HepG2 (cell line): ENCODE data around the gene PACSIN1.

Source experiments
- EP300 ChIP-seq, 3 experiments: sonication (generic) in 1 of 3; formaldehyde crosslinking in 1 of 3; IDR thresholded peaks; 2 replicates each; pipeline versions ENCODE4 v1.5.1 to v1.6.1; 2011 to 2020; ENCODE audit warnings: low read depth in 2 of 3, low read length in 2 of 3, borderline replicate concordance in 1 of 3, improper control_type of control experiment in 1 of 3, mild to moderate bottlenecking in 1 of 3, missing genetic modification reagents in 1 of 3, moderate library complexity in 1 of 3
- TF ChIP-seq, protein P1 (sequence below), 2 experiments: sonication (generic) in 1 of 2; formaldehyde crosslinking in 1 of 2; IDR thresholded peaks; 2 replicates each; pipeline versions ENCODE4 v1.5.1 to v1.6.1; 2011 to 2020; ENCODE audit warnings: borderline replicate concordance in 1 of 2, low read depth in 1 of 2, low read length in 1 of 2, mild to moderate bottlenecking in 1 of 2, missing genetic modification reagents in 1 of 2, moderate library complexity in 1 of 2
- TF ChIP-seq, protein P2 (sequence below): sonication (generic); formaldehyde crosslinking; IDR thresholded peaks from 2 replicates; pipeline ENCODE4 v1.4.0; 2020; ENCODE audit warnings: missing genetic modification reagents

DNA sequence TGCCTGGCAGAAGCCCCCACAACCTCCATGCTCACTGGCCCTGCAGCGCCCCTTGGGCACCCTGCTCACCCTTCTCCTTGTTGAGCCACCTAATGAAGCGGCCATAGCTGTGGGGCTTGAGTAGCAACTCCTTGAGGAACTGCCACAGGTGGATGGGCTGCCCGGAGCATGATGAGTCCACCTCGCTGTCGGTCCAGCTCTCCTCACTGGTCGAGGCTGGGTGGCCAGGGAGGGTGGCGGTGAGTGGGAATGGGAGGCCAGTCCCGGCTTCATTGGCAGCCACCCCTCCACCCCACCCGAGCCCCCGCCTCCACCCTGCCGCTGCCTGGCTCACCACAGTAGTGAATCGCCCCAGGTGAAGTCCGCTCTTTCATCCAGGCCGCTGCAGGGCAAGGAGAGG lies 73.3 kb downstream of the PACSIN1 start:
- TF ChIP-seq, protein P1, sequence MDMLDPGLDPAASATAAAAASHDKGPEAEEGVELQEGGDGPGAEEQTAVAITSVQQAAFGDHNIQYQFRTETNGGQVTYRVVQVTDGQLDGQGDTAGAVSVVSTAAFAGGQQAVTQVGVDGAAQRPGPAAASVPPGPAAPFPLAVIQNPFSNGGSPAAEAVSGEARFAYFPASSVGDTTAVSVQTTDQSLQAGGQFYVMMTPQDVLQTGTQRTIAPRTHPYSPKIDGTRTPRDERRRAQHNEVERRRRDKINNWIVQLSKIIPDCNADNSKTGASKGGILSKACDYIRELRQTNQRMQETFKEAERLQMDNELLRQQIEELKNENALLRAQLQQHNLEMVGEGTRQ (IDR thresholded peaks at IDR 0.05; ENCODE audit: low read depth, low read length): no peak
- TF ChIP-seq, protein P1 (CRISPR knock-in tag; IDR thresholded peaks at IDR 0.05; ENCODE audit: borderline replicate concordance): no peak
- TF ChIP-seq, protein P2, sequence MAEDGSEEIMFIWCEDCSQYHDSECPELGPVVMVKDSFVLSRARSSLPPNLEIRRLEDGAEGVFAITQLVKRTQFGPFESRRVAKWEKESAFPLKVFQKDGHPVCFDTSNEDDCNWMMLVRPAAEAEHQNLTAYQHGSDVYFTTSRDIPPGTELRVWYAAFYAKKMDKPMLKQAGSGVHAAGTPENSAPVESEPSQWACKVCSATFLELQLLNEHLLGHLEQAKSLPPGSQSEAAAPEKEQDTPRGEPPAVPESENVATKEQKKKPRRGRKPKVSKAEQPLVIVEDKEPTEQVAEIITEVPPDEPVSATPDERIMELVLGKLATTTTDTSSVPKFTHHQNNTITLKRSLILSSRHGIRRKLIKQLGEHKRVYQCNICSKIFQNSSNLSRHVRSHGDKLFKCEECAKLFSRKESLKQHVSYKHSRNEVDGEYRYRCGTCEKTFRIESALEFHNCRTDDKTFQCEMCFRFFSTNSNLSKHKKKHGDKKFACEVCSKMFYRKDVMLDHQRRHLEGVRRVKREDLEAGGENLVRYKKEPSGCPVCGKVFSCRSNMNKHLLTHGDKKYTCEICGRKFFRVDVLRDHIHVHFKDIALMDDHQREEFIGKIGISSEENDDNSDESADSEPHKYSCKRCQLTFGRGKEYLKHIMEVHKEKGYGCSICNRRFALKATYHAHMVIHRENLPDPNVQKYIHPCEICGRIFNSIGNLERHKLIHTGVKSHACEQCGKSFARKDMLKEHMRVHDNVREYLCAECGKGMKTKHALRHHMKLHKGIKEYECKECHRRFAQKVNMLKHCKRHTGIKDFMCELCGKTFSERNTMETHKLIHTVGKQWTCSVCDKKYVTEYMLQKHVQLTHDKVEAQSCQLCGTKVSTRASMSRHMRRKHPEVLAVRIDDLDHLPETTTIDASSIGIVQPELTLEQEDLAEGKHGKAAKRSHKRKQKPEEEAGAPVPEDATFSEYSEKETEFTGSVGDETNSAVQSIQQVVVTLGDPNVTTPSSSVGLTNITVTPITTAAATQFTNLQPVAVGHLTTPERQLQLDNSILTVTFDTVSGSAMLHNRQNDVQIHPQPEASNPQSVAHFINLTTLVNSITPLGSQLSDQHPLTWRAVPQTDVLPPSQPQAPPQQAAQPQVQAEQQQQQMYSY (CRISPR knock-in tag): no peak
- no peak for TF ChIP-seq EP300 (IDR thresholded peaks at IDR 0.05; ENCODE audit: low read depth in 2 of 2, low read length in 2 of 2)
- TF ChIP-seq EP300 (CRISPR knock-in tag; IDR thresholded peaks at IDR 0.05; ENCODE audit: borderline replicate concordance): no peak
